Type B pancreatic cell (in vitro differentiated cells): ENCODE results near the gene PKP3. TPM values are rescaled to one million over a fixed set of nuclear protein-coding genes. Genes with fewer than 3 reads are reported as not detected.
A peak's percentile ranks its signal among the peaks of the same experiment; 100 is the strongest.

Source experiments
- DNase-seq: peaks from one replicate; pipeline ENCODE4 v3.0.0; 2021; ENCODE audit warnings: mixed read lengths; ENCODE audit not compliant: unreplicated experiment; ENCODE audit errors: extremely low spot score
- H3K27ac Mint-ChIP-seq: 2 replicates; pipeline ENCODE4 v1.8.0; 2021; ENCODE audit warnings: mild to moderate bottlenecking, mixed read lengths
- H3K27me3 Mint-ChIP-seq: 2 replicates; pipeline ENCODE4 v1.8.0; 2021; ENCODE audit warnings: mixed read lengths
- H3K36me3 Mint-ChIP-seq: 2 replicates; pipeline ENCODE4 v1.8.0; 2021; ENCODE audit warnings: mixed read lengths
- H3K4me1 Mint-ChIP-seq: one replicate; pipeline ENCODE4 v1.8.0; 2021; ENCODE audit warnings: mixed read lengths; ENCODE audit not compliant: unreplicated experiment
- H3K4me3 Mint-ChIP-seq: 2 replicates; pipeline ENCODE4 v1.8.0; 2021; ENCODE audit warnings: mild to moderate bottlenecking, mixed read lengths
- H3K9me3 Mint-ChIP-seq: 2 replicates; pipeline ENCODE4 v1.8.0; 2021; ENCODE audit warnings: mixed read lengths
- CTCF ChIP-seq: fragments of 200-600 bp; sonication (generic); conservative IDR thresholded peaks from 2 replicates; pipeline ENCODE4 v1.5.0; 2021; ENCODE audit warnings: antibody characterized with exemption, mild to moderate bottlenecking
- total RNA-seq: library from RNA; stranded (reverse); gene quantifications from 2 replicates; pipeline ENCODE4 v1.2.1, GENCODE V29; 2021; ENCODE audit warnings: low replicate concordance

Gene PKP3
- total RNA-seq, 1 donor from 2014 or later, result 51.6 TPM

DNA sequence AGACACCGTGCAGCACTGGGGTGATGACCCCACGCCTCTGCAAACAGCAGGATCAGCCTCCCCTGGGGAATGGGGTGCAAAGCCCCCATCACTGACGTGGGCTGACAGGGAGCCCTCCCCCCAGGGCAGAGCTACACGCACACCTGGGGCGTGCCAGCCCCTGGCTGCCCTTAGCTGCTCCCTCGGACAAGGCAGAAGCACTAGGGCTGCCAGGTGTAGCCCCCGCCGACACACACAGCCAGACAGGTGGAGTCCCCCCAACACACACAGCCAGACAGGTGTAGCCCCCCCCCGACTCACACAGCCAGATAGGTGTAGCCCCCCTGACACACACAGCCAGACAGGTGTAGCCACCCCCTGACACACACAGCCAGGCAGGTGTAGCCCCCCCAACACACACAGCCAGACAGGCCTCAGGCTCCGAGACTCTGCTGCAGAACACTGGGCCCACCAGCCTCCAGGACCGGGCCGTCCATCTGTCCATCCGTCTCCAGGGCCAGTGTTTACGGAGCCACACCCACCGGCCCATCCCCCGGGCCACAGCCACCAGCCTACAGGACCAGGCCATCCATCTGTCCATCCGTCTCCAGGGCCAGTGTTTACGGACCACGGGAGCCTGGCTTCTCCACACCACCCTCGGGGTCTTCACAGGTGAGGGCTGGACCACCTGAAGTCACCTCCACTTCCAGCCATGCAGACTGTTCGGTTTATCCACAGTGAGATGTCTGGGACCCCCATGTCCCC lies 44.3 kb downstream of the PKP3 start:
- Mint-ChIP-seq H3K9me3 (no peaks in the 10 kb centered on the region), H3K27ac (no peak overlapping the region), H3K36me3 (peaks cover 3% of the 10 kb centered on the region), H3K27me3 (no peaks in the 10 kb centered on the region), H3K4me1 (no peaks in the 10 kb centered on the region), H3K4me3 (no peak overlapping the region)
- no peak for TF ChIP-seq CTCF
- DNase-seq, result no peak

GRCh38 chr11:439315-440064 lies 45.5 kb downstream of the PKP3 start:
- no peak for DNase-seq
- Mint-ChIP-seq H3K4me1 (peaks cover 10% of the 10 kb centered on the region), H3K9me3 (no peaks in the 10 kb centered on the region), H3K36me3 (peaks cover 3% of the 10 kb centered on the region), H3K27me3 (no peaks in the 10 kb centered on the region), H3K4me3 (peak overlapping the region; percentile 45), H3K27ac (no peak overlapping the region)
- no peak for TF ChIP-seq CTCF

DNA sequence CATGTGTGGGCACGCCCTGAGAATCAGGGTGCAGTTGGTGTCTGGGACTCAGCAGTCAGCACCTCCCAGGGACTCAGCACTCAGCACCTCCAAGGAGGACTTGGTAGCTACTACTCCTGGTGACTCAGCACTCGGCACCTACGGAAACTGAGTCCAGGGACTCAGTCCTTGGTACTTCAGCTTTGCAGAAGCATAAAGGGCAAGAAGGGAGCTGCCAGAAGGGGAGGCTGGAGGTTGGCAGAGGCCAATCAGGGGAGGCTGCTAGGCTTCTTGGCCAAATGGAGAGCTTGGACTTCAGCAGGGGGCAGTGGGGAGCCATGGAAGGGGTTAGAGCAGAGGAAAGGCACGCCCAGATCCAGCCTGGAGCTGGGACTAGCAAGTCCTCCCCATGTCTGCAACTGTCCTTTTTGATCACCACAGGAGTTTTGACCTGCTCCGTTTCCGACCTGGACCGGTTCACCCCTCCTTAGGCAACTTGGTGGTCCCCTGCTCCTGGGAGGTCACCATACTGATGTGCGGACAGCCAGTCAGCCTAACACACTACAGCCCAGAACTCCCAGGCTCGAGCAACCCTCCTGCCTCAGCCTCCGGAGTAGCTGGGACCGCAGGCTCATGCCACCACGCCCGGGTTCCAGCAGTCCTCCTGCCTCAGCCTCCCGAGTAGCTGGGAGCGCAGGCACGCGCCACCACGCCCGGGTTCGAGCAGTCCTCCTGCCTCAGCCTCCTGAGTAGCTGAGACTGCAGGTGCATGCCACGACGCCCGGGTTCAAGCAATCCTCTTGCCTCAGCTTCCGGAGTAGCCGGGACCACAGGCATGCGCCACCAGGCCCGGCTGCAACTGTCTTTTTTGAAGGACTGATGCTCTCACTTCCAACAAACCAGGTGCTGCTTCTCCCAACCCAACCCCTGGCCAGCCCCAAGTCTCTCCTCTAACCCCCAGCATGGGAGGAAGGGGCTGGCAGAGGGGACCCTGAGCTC lies 46.3 kb downstream of the PKP3 start:
- DNase-seq, result no peak
- Mint-ChIP-seq H3K9me3 (no peaks in the 10 kb centered on the region), H3K36me3 (no peaks in the 10 kb centered on the region), H3K4me1 (peaks cover 10% of the 10 kb centered on the region), H3K27me3 (no peaks in the 10 kb centered on the region), H3K27ac (no peak overlapping the region), H3K4me3 (peak overlapping the region; percentile 77)
- no peak for TF ChIP-seq CTCF

- no peaks in the 10 kb centered on the region for H3K27me3 Mint-ChIP-seq
- peak overlapping the region; percentile 77 for H3K4me3 Mint-ChIP-seq
- H3K36me3 Mint-ChIP-seq, result no peaks in the 10 kb centered on the region
- peaks cover 10% of the 10 kb centered on the region for H3K4me1 Mint-ChIP-seq
- H3K27ac Mint-ChIP-seq, result no peak overlapping the region
- no peaks in the 10 kb centered on the region for H3K9me3 Mint-ChIP-seq
- no peak for TF ChIP-seq CTCF
- DNase-seq, result no peak
Observed at GRCh38 chr11:441043-441417, 47.0 kb downstream of the PKP3 start.

- Mint-ChIP-seq H3K4me3 (peak within 1 kb of the TSS; percentile 77), H3K27ac (no peak within 1 kb of the TSS), H3K36me3 (no peaks in the 10 kb centered on the region), H3K27me3 (no peaks in the 10 kb centered on the region), H3K9me3 (no peaks in the 10 kb centered on the region), H3K4me1 (peaks cover 10% of the 10 kb centered on the region)
- no peak for TF ChIP-seq CTCF
- no peak for DNase-seq
Observed at GRCh38 chr11:441418-442274, 47.6 kb downstream of the PKP3 start, which contains the start of gene ANO9. Gene ANO9 (minus strand): TSS chr11:442011. CDS start chr11:441926, 85 bp downstream.
